ENCODE measurements around the gene ERF. TPM values are rescaled to one million over a fixed set of nuclear protein-coding genes. Genes with fewer than 3 reads are reported as not detected.
"Not testable (repeated sequence)": the region's sequence is repeated elsewhere in the genome, so short reads cannot be mapped to it uniquely, and the experiment has no call there.

The ERF gene
- total RNA-seq, 1 donor from 2014 or later, result 43.1 TPM

DNA sequence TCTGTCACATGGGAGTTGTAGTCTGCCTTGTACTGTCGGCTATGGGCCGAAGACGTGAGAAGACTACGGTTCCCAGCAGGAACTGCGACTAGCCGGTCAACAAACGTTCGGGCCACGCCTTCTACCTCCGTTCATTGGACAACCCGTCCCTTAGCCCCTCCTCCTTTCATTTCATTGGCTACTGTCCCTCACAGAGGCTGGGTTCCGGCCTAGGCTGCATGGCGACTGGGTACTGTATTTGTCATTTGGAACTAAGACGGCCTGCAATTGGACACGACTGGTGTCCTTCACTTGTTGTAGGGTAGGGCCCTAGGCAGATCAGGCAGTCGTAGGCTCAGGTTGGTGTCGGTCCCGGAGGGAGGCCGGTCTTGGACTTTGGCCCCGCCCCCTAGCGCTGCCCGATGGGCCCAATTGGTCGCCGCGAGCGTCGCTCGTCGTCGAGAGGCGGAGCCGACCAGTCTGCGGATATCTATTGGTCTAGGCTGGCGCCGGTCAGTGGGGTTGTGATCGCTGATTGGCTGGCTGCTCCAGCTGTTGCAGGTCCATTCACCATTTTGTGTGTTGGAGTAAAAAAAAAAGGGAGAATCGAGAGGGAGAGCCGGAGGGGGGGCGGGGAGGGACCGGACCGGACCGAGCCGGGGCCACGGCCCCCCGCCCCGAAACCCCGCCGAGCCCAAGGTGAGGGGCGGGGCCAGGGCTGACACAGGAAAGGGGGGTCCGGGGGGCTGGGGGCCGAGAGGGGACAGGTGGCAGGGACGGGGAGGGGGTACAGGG is 14.0 kb upstream of the ERF start, which contains the start of gene CIC:
Gene CIC, plus strand, starts transcription at position 549 of the 774 bp plus-strand sequence. CDS start 2,532 bp downstream, outside the sequence.
- Histone ChIP-seq H3F3A (ENCODE audit: low read depth) (peaks cover 5% of the 10 kb centered on the region), H3K27me3 (no peaks in the 10 kb centered on the region), H3K79me2 (ENCODE audit: low read depth) (peaks cover 11% of the 10 kb centered on the region), H3K9me3 (ENCODE audit: low read depth) (no peaks in the 10 kb centered on the region), H3K4me2 (peak within 1 kb of the TSS; percentile 91), H3K4me3 (peak within 1 kb of the TSS; percentile 91), H3K36me3 (no peaks in the 10 kb centered on the region), H2AFZ (replicated peaks) (peak within 1 kb of the TSS; percentile 99), H3K27ac (peak within 1 kb of the TSS; percentile 98), H3K9ac (peak within 1 kb of the TSS; percentile 97), H4K20me1 (ENCODE audit: low read depth) (no peaks in the 10 kb centered on the region), H3K4me1 (peaks cover 8% of the 10 kb centered on the region)
- Mint-ChIP-seq H3K4me1 (peaks cover 31% of the 10 kb centered on the region), H3K27ac (peak within 1 kb of the TSS; percentile 36), H3K4me3 (no peak within 1 kb of the TSS), H3K27me3 (ENCODE audit: insufficient read depth, low read depth) (peaks cover 5% of the 10 kb centered on the region), H3K36me3 (no peaks in the 10 kb centered on the region), H3K9me3 (no peaks in the 10 kb centered on the region)
- no peak for TF ChIP-seq EZH2phosphoT487 (IDR thresholded peaks at IDR 0.05)
- TF ChIP-seq EZH2 (IDR thresholded peaks at IDR 0.05), result no peak
- TF ChIP-seq, protein P1, sequence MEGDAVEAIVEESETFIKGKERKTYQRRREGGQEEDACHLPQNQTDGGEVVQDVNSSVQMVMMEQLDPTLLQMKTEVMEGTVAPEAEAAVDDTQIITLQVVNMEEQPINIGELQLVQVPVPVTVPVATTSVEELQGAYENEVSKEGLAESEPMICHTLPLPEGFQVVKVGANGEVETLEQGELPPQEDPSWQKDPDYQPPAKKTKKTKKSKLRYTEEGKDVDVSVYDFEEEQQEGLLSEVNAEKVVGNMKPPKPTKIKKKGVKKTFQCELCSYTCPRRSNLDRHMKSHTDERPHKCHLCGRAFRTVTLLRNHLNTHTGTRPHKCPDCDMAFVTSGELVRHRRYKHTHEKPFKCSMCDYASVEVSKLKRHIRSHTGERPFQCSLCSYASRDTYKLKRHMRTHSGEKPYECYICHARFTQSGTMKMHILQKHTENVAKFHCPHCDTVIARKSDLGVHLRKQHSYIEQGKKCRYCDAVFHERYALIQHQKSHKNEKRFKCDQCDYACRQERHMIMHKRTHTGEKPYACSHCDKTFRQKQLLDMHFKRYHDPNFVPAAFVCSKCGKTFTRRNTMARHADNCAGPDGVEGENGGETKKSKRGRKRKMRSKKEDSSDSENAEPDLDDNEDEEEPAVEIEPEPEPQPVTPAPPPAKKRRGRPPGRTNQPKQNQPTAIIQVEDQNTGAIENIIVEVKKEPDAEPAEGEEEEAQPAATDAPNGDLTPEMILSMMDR (IDR thresholded peaks at IDR 0.05), result no peak
- DNase-seq (ENCODE audit: low spot score), result peak; percentile 100

DNA sequence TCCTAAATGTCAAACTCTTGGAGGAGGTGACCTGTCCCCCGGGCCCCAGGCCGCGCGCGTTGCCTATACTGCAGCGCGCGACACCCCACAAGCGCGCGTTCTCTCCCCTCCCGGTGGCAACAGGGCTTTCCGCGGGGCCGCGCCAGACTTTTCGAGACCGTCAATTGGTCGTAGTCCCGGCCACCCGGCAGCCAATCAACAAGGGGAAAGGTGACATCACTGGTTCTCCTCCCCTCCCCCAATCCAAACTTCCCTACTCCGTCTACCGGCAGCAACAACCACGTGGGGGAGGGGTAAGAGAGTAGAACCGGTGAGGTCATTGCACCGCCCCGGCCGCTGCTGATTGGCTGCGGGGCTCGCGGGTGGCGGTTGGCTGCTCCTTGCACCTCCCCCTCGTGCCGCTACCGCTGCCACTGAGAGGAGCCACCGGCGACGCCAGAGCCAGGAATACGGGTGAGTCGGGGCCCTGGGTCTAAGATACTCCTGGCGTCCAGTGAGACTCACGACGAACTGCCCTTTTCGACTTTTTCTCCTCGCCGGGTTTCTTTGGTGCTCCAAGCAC is 13.3 kb upstream of the ERF start:
- Mint-ChIP-seq H3K4me3 (no peak overlapping the region), H3K4me1 (peaks cover 31% of the 10 kb centered on the region), H3K27me3 (ENCODE audit: insufficient read depth, low read depth) (peaks cover 5% of the 10 kb centered on the region), H3K36me3 (no peaks in the 10 kb centered on the region), H3K27ac (no peak overlapping the region), H3K9me3 (no peaks in the 10 kb centered on the region)
- no peak for TF ChIP-seq EZH2phosphoT487 (IDR thresholded peaks at IDR 0.05)
- no peak for TF ChIP-seq EZH2 (IDR thresholded peaks at IDR 0.05)
- TF ChIP-seq, protein P1 (IDR thresholded peaks at IDR 0.05), result no peak
- Histone ChIP-seq H3K9me3 (ENCODE audit: low read depth) (no peaks in the 10 kb centered on the region), H3K4me2 (peak overlapping the region; percentile 77), H3K27me3 (no peaks in the 10 kb centered on the region), H3K27ac (peak overlapping the region; percentile 98), H3K4me3 (peak overlapping the region; percentile 91), H3K9ac (peak overlapping the region; percentile 97), H3K36me3 (no peaks in the 10 kb centered on the region), H4K20me1 (ENCODE audit: low read depth) (no peaks in the 10 kb centered on the region), H2AFZ (replicated peaks) (peak overlapping the region; percentile 99), H3F3A (ENCODE audit: low read depth) (peaks cover 5% of the 10 kb centered on the region), H3K79me2 (ENCODE audit: low read depth) (peaks cover 11% of the 10 kb centered on the region), H3K4me1 (peaks cover 8% of the 10 kb centered on the region)
- peak; percentile 100 for DNase-seq (ENCODE audit: low spot score)

DNA sequence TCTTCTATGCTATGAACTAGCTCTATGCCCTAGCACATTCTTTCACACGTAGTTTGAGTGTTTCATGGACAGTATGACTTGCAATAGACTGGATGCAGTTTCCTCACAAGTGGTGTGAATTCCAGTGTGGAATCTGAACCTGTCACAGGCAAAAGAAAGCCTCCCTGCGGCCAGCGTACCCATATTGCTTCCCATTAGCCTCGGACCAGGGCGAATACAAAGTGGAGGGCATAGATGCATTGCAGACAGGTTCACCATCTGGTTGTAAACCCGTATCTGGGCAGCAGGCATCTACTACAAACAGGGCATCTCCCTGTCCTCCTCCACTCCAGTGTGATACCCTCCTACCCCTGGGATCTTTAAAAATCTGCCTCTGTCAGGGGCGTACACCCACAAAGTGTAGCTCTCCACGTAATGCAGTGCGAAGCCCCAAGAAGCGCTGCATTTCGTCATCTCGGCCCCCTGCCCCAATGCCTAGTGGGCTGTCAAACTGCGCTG is 12.8 kb upstream of the ERF start:
- Mint-ChIP-seq H3K4me3 (no peak overlapping the region), H3K27ac (no peak overlapping the region), H3K27me3 (ENCODE audit: insufficient read depth, low read depth) (peaks cover 5% of the 10 kb centered on the region), H3K9me3 (no peaks in the 10 kb centered on the region), H3K36me3 (no peaks in the 10 kb centered on the region), H3K4me1 (peaks cover 31% of the 10 kb centered on the region)
- no peaks in the 10 kb centered on the region for H4K20me1 ChIP-seq (ENCODE audit: low read depth)
- H3K4me1 ChIP-seq, result peaks cover 8% of the 10 kb centered on the region
- no peak for TF ChIP-seq EZH2phosphoT487 (IDR thresholded peaks at IDR 0.05)
- TF ChIP-seq EZH2 (IDR thresholded peaks at IDR 0.05), result no peak
- TF ChIP-seq, protein P1 (IDR thresholded peaks at IDR 0.05), result no peak
- peak overlapping the region; percentile 14 for H3K9ac ChIP-seq
- no peaks in the 10 kb centered on the region for H3K27me3 ChIP-seq
- DNase-seq (ENCODE audit: low spot score), result no peak
- peaks cover 11% of the 10 kb centered on the region for H3K79me2 ChIP-seq (ENCODE audit: low read depth)
- no peaks in the 10 kb centered on the region for H3K36me3 ChIP-seq
- H3K4me2 ChIP-seq, result peak overlapping the region; percentile 77
- peak overlapping the region; percentile 66 for H2AFZ ChIP-seq (replicated peaks)
- H3K9me3 ChIP-seq (ENCODE audit: low read depth), result no peaks in the 10 kb centered on the region
- H3F3A ChIP-seq (ENCODE audit: low read depth), result peaks cover 5% of the 10 kb centered on the region
- H3K4me3 ChIP-seq, result peak overlapping the region; percentile 91
- H3K27ac ChIP-seq, result no peak overlapping the region

DNA sequence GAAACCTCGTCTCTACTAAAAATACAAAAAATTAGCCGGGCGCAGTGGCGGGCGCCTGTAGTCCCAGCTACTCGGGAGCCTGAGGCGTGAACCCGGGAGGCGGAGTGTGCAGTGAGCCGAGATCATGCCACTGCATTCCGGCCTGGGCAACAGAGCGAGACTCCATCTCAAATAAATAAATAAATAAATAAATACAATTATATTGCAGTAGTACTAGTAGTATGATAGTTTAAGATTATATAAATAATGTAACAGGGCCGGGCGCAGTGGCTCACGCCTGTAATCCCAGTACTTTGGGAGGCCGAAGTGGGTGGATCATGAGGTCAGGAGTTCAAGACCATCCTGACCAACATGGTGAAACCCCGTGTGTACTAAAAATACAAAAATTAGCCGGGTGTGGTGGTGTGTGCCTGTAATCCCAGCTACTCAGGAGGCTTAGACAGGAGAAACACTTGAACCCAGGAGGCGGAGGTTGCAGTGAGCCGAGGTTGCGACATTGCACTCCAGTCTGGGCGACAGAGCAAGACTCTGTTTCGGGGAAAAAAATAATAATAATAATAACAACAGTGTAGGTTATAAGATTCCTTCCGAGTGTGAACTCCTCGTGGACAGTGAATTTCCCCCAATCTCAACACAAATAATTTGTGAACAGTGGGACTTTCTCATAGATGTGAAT is 12.1 kb upstream of the ERF start:
- not testable (repeated sequence) for H3K4me3 Mint-ChIP-seq; H3K9me3 Mint-ChIP-seq; H3F3A ChIP-seq (ENCODE audit: low read depth); H3K27ac ChIP-seq; H2AFZ ChIP-seq (replicated peaks); H3K27ac Mint-ChIP-seq; H3K4me3 ChIP-seq; DNase-seq (ENCODE audit: low spot score); H3K4me1 ChIP-seq; H3K36me3 ChIP-seq; H3K9ac ChIP-seq; H4K20me1 ChIP-seq (ENCODE audit: low read depth); H3K9me3 ChIP-seq (ENCODE audit: low read depth); H3K36me3 Mint-ChIP-seq; H3K27me3 ChIP-seq; H3K27me3 Mint-ChIP-seq (ENCODE audit: insufficient read depth, low read depth)
- peak overlapping the region; percentile 77 for H3K4me2 ChIP-seq
- H3K4me1 Mint-ChIP-seq, result peaks cover 31% of the 10 kb centered on the region
- peaks cover 11% of the 10 kb centered on the region for H3K79me2 ChIP-seq (ENCODE audit: low read depth)

DNA sequence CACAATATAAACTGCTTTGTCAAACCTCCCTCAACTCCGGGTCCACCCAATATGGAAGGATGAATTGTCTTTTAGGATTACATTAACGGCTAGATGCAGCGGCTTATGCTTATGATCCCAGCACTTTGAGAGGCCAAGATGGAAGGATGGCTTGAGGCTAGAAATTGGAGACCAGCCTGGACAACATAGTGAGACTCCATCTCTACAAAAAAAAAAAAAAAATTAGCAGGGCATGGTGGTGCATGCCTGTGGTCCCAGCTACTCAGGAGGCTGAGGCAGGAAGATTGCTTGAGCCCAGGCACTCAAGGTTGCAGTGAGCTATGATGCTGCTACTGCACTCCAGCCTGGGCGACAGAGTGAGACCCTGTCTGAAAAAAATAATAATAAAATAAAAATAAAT is 11.2 kb upstream of the ERF start:
- not testable (repeated sequence) for H3K27me3 Mint-ChIP-seq (ENCODE audit: insufficient read depth, low read depth); H2AFZ ChIP-seq (replicated peaks)

More for the DNA sequence above, 11.2 kb upstream of the ERF start:
- H3K27me3 ChIP-seq; H3K36me3 Mint-ChIP-seq; H3K27ac ChIP-seq; H3K9ac ChIP-seq; H4K20me1 ChIP-seq (ENCODE audit: low read depth); H3F3A ChIP-seq (ENCODE audit: low read depth); H3K4me1 ChIP-seq; H3K4me3 ChIP-seq; H3K4me2 ChIP-seq; H3K9me3 Mint-ChIP-seq; DNase-seq (ENCODE audit: low spot score); H3K36me3 ChIP-seq; H3K9me3 ChIP-seq (ENCODE audit: low read depth): not testable (repeated sequence)
- Mint-ChIP-seq H3K4me3 (peak overlapping the region; percentile 41), H3K4me1 (peaks cover 27% of the 10 kb centered on the region), H3K27ac (peak overlapping the region; percentile 13)
- peaks cover 11% of the 10 kb centered on the region for H3K79me2 ChIP-seq (ENCODE audit: low read depth)
